ENCODE data around the gene ZNF672. TPM values are rescaled to one million over a fixed set of nuclear protein-coding genes. Genes with fewer than 3 reads are reported as not detected.

The ZNF672 gene
- total RNA-seq, 1 donor from 2014 or later: 20.6 TPM

DNA sequence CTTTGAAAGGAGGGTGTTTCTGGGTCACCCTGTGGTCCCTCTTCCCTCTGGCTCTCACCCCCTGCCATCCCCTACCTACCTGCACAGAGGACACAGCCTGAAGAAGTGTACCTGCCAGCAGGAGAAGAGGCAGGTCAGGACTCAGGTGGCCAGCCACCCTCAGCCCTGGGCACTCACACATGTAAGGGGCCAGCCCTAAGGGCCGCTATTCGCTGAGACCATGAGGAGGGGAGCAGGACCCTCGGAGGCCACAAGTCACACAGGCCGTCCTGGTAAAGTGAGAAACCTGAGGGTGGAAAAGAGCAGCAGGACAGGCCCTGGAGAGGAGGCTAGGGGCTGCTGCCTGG is 19.7 kb downstream of the ZNF672 start:
- Mint-ChIP-seq H3K36me3 (ENCODE audit: low read depth, unreplicated experiment) (peaks cover 13% of the 10 kb centered on the region), H3K4me1 (ENCODE audit: low read depth, unreplicated experiment) (peaks cover 10% of the 10 kb centered on the region), H3K4me3 (ENCODE audit: unreplicated experiment) (peak overlapping the region; percentile 88), H3K27me3 (ENCODE audit: low read depth, unreplicated experiment) (peaks cover 4% of the 10 kb centered on the region), H3K27ac (ENCODE audit: unreplicated experiment) (peak overlapping the region; percentile 41), H3K9me3 (ENCODE audit: unreplicated experiment) (no peaks in the 10 kb centered on the region)
- Histone ChIP-seq H3K9ac (ENCODE audit: low read length) (peak overlapping the region; percentile 80), H3K27me3 (ENCODE audit: insufficient read depth, low read length) (no peaks in the 10 kb centered on the region), H4K20me1 (ENCODE audit: insufficient read depth, low read length) (peaks cover 7% of the 10 kb centered on the region), H3K4me2 (ENCODE audit: low read length) (peak overlapping the region; percentile 91), H3K79me2 (ENCODE audit: insufficient read depth, low read length) (peaks cover 14% of the 10 kb centered on the region), H3K4me1 (ENCODE audit: insufficient read depth, low read length) (peaks cover 18% of the 10 kb centered on the region), H3K4me3 (ENCODE audit: insufficient read depth, low read depth, low read length) (peak overlapping the region; percentile 55), H3K27ac (ENCODE audit: low read depth, low read length) (no peak overlapping the region), H2AFZ (ENCODE audit: low read depth, low read length) (peak overlapping the region; percentile 79), H3K36me3 (ENCODE audit: insufficient read depth, low read length) (no peaks in the 10 kb centered on the region), H3K9me3 (ENCODE audit: insufficient read depth, low read depth, low read length) (no peaks in the 10 kb centered on the region)
- FAIRE-seq (no peak), DNase-seq (ENCODE audit: low read depth) (no peak)
- TF ChIP-seq, protein P1, sequence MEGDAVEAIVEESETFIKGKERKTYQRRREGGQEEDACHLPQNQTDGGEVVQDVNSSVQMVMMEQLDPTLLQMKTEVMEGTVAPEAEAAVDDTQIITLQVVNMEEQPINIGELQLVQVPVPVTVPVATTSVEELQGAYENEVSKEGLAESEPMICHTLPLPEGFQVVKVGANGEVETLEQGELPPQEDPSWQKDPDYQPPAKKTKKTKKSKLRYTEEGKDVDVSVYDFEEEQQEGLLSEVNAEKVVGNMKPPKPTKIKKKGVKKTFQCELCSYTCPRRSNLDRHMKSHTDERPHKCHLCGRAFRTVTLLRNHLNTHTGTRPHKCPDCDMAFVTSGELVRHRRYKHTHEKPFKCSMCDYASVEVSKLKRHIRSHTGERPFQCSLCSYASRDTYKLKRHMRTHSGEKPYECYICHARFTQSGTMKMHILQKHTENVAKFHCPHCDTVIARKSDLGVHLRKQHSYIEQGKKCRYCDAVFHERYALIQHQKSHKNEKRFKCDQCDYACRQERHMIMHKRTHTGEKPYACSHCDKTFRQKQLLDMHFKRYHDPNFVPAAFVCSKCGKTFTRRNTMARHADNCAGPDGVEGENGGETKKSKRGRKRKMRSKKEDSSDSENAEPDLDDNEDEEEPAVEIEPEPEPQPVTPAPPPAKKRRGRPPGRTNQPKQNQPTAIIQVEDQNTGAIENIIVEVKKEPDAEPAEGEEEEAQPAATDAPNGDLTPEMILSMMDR (IDR thresholded peaks at IDR 0.05; ENCODE audit: insufficient read depth, low read depth, low read length): no peak
- TF ChIP-seq EZH2 (IDR thresholded peaks at IDR 0.05; ENCODE audit: insufficient read depth, low read length): no peak

- Histone ChIP-seq H3K4me3 (ENCODE audit: insufficient read depth, low read depth, low read length) (peak overlapping the region; percentile 55), H3K27me3 (ENCODE audit: insufficient read depth, low read length) (no peaks in the 10 kb centered on the region), H3K4me1 (ENCODE audit: insufficient read depth, low read length) (peaks cover 23% of the 10 kb centered on the region), H2AFZ (ENCODE audit: low read depth, low read length) (peak overlapping the region; percentile 79), H4K20me1 (ENCODE audit: insufficient read depth, low read length) (peaks cover 7% of the 10 kb centered on the region), H3K27ac (ENCODE audit: low read depth, low read length) (no peak overlapping the region), H3K79me2 (ENCODE audit: insufficient read depth, low read length) (peaks cover 14% of the 10 kb centered on the region), H3K9ac (ENCODE audit: low read length) (peak overlapping the region; percentile 80), H3K4me2 (ENCODE audit: low read length) (peak overlapping the region; percentile 91), H3K9me3 (ENCODE audit: insufficient read depth, low read depth, low read length) (no peaks in the 10 kb centered on the region), H3K36me3 (ENCODE audit: insufficient read depth, low read length) (no peaks in the 10 kb centered on the region)
- peaks cover 13% of the 10 kb centered on the region for H3K36me3 Mint-ChIP-seq (ENCODE audit: low read depth, unreplicated experiment)
- DNase-seq (ENCODE audit: low read depth): peak; percentile 45
- H3K27me3 Mint-ChIP-seq (ENCODE audit: low read depth, unreplicated experiment): peaks cover 7% of the 10 kb centered on the region
- peak overlapping the region; percentile 88 for H3K4me3 Mint-ChIP-seq (ENCODE audit: unreplicated experiment)
- FAIRE-seq: no peak
- H3K9me3 Mint-ChIP-seq (ENCODE audit: unreplicated experiment): no peaks in the 10 kb centered on the region
- peak overlapping the region; percentile 92 for H3K27ac Mint-ChIP-seq (ENCODE audit: unreplicated experiment)
- H3K4me1 Mint-ChIP-seq (ENCODE audit: low read depth, unreplicated experiment): peaks cover 10% of the 10 kb centered on the region
- TF ChIP-seq, protein P1 (IDR thresholded peaks at IDR 0.05; ENCODE audit: insufficient read depth, low read depth, low read length): no peak
- TF ChIP-seq EZH2 (IDR thresholded peaks at IDR 0.05; ENCODE audit: insufficient read depth, low read length): no peak
Measured at GRCh38 chr1:248858096-248858890, 20.3 kb downstream of the ZNF672 start.

All from astrocyte (in vitro differentiated cells and primary cell).